Endometrial microvascular endothelial cells (primary cell): ENCODE data around the gene ZNF593OS. TPM values are rescaled to one million over a fixed set of nuclear protein-coding genes. Genes with fewer than 3 reads are reported as not detected.

Experiments used
- total RNA-seq: library from RNA; depleted of rRNA; stranded (reverse); fragments of >200 nt; gene quantifications from one replicate; pipeline ENCODE4 v1.2.3, GENCODE V29; 2015; ENCODE audit errors: inconsistent ontology term

Gene ZNF593OS
- total RNA-seq, 1 donor from 2014 or later, result not detected

Other genes with a start within 250 kb of the ZNF593OS start
- gene PAFAH2, start 173.8 kb downstream of the ZNF593OS start, total RNA-seq, result 11.5 TPM
- gene EXTL1, start 150.1 kb downstream of the ZNF593OS start, total RNA-seq, result not detected
- gene SLC30A2, start 125.7 kb downstream of the ZNF593OS start, total RNA-seq, result not detected
- gene TRIM63, start 104.2 kb downstream of the ZNF593OS start, total RNA-seq, result not detected
- gene PDIK1L, start 60.0 kb downstream of the ZNF593OS start, total RNA-seq, result 4.1 TPM
- 1.1 TPM for gene FAM110D, start 12.8 kb downstream of the ZNF593OS start, total RNA-seq
- not detected for gene C1orf232, start 2.9 kb downstream of the ZNF593OS start, total RNA-seq
- 49.0 TPM for gene ZNF593, start 1.9 kb downstream of the ZNF593OS start, total RNA-seq
- gene CNKSR1, start 5.7 kb upstream of the ZNF593OS start, total RNA-seq, result not detected
- not detected for gene CATSPER4, start 18.8 kb upstream of the ZNF593OS start, total RNA-seq
- gene CEP85, start 62.4 kb upstream of the ZNF593OS start, total RNA-seq, result 11.7 TPM
- 165 TPM for gene SH3BGRL3, start 108.3 kb upstream of the ZNF593OS start, total RNA-seq
- gene UBXN11, start 134.8 kb upstream of the ZNF593OS start, total RNA-seq, result 2.6 TPM
- not detected for gene CD52, start 146.1 kb upstream of the ZNF593OS start, total RNA-seq
- not detected for gene CRYBG2, start 182.3 kb upstream of the ZNF593OS start, total RNA-seq
- not detected for gene ZNF683, start 200.9 kb upstream of the ZNF593OS start, total RNA-seq
- gene LIN28A, start 239.0 kb upstream of the ZNF593OS start, total RNA-seq, result not detected